HG02759 (cell line): ENCODE measurements around the gene LRRC72.
A peak's percentile ranks its signal among the peaks of the same experiment; 100 is the strongest.
"Not testable (repeated sequence)": the region's sequence is repeated elsewhere in the genome, so short reads cannot be mapped to it uniquely, and the experiment has no call there.

Source experiments
- ATAC-seq: cut with Tn5 transposase; IDR thresholded peaks from one replicate; pipeline ENCODE4 v1.9.1; 2021; ENCODE audit warnings: mild to moderate bottlenecking, moderate library complexity; ENCODE audit not compliant: unreplicated experiment

LRRC72 gene

DNA sequence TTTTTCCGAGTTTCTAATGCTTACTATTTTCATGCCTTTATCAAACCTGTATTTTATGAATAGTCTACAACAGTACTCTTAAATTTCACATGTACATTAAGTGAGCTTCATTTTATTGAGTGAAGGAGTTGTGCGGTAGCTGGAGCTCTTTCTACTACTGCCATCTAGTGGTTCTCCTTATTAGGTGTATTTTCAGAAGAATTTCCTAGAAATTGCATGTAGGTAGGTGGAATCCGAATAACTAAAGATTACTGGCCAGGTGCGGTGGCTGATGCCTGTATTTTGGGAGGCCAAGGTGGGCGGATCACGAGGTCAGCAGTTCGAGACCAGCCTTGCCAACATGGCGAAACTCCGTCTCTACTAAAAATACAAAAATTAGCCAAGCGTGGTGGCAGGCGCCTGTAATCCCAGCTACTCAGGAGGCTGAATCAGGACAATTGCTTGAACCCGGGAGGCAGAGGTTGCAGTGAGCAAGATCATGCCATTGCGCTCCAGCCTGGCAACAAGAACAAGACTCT lies 38.3 kb downstream of the LRRC72 start:
- ATAC-seq: peak; percentile 67

DNA sequence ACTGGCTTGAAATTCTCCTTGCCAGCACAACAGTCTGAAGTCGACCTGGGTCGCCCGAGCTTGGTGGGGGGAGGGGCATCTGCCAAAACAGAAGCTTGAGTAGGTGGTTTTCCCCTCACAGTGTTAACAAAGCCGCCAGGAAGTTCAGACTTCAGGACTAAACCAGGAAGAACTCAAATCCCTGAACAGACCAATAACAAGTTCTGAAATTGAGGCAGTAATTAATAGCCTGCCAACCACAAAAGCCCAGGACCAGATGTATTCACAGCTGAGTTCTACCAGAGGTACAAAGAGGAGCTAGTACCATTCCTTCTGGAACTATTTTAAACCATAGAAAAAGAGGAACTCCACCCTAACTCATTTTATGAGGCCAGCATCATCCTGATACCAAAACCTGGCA lies 45.3 kb downstream of the LRRC72 start:
- ATAC-seq: no peak

GRCh38 chr7:16579216-16579615 lies 52.6 kb downstream of the LRRC72 start:
- ATAC-seq: no peak

GRCh38 chr7:16581286-16581685 lies 54.7 kb downstream of the LRRC72 start:
- ATAC-seq: no peak

- ATAC-seq: no peak
Observed at GRCh38 chr7:16583834-16584233, 57.2 kb downstream of the LRRC72 start.

GRCh38 chr7:16585540-16585939 lies 58.9 kb downstream of the LRRC72 start:
- ATAC-seq: no peak

DNA sequence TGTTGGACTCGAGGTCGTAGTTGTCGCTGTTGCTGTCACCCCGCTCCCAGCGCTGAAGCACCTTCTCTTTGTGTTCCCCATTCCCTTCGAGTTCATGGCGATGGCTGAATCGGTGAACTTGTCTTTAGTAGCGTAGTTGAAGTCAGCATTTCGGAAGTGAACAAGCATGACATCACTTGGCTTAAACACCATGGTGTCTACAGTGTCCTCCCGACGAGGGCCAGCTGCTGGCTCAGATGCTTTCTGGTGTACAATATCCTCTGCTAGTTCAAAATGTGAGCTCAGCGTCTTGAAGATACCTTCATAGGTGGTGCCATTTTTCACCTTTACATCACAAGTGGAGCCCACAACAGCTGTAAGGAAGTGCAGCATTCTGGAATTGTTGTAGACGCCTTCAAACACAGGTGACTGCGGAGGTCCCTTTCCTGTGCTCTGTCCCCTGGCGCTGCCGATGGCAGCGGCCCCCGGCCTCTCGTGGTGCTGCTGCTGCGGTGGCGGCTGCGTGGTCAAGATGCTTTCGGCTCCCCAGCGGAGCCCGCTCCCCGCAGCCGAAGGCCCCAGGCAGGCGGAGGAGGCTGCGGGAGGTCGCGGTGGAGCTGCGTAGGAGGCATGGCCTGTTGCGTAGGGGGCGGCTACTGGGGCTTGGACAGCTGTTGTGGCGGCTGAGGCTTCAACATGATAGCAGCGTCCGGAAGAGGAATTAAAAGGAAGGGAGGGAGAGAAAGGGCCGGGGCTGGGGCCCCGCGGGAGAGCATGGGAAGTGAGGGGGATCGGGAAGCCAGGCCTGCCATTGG lies 59.7 kb downstream of the LRRC72 start:
- ATAC-seq: no peak

- ATAC-seq: no peak
Observed at GRCh38 chr7:16587129-16587528, 60.5 kb downstream of the LRRC72 start.

GRCh38 chr7:16587790-16588189 lies 61.2 kb downstream of the LRRC72 start:
- no peak for ATAC-seq

GRCh38 chr7:16589881-16590280 lies 63.3 kb downstream of the LRRC72 start:
- no peak for ATAC-seq

DNA sequence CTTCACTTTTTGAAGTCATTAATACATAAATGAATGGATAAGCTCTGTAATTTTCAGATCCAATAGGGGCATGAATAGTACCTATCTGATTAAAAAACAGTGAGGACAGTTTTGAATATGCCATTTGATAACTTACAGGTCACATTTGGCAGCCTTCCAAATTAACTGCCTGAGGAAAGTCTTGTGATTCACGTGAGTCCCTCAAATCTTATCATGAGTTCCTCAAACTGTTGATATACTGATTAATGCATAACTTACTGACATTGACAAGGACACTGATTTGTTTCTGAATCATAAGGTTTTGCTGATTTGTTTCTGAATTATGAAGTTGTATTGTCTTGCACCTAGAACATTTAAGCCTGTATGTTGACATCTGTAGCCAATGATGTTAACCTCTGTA lies 63.8 kb downstream of the LRRC72 start:
- no peak for ATAC-seq

DNA sequence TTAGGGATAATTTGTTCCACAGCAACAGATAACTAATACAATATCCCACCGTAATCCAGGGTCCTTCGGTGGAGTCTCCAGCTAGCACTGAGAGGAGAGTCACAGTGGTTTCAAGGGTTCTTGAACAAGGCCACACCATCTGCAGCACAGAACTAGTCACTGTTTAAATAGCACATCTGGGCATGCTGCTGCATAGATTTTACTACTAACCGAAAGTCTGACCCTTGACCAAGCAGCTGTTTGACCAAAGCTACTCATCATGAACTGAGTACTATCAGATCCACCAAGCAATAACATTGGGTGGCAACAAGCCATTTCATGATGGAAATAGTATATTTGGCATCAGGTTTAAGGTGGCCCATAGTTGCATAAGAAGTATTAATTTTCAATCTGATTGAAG lies 65.8 kb downstream of the LRRC72 start:
- ATAC-seq: no peak

DNA sequence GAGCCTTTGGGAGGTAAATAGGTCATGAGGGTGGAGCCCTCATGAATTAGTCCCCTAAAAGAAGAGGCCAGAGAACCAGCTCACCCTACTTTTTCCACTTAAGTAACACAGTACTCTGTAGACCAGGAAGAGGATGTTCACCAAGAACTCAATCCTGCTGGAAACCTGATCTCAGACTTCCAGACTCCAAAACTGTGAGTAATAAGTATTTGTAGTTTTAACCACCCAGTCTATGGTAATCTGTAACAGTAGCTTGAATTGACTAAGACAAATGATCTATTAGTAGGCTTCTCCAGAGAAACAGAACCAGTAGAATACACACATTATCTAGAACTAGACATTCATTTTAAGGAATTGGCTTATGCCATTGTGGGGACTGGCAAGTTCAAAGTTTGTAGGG lies 67.4 kb downstream of the LRRC72 start:
- ATAC-seq: no peak

DNA sequence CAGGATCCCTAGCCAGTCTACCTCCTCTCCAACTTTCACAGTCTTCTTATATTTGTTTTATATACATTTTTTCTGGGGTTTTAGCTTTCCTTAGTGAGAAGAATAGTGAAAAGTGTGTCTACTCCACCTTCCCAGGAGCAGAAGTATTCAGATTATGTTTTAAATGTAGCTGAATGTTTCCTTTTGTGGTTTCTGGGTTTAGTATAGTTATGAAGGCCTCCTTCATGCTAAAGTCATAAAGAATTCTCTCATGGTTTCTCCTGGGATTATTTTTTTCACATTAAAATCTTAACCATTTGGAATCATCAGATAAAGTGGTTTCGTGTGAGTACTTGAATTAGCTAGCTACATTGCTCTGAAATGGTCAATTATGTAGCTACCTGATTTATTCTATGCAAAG lies 68.1 kb downstream of the LRRC72 start:
- ATAC-seq: no peak

- ATAC-seq: not testable (repeated sequence)
Observed at GRCh38 chr7:16595596-16595995, 69.0 kb downstream of the LRRC72 start.

- ATAC-seq: no peak
Observed at GRCh38 chr7:16598015-16598414, 71.4 kb downstream of the LRRC72 start.

DNA sequence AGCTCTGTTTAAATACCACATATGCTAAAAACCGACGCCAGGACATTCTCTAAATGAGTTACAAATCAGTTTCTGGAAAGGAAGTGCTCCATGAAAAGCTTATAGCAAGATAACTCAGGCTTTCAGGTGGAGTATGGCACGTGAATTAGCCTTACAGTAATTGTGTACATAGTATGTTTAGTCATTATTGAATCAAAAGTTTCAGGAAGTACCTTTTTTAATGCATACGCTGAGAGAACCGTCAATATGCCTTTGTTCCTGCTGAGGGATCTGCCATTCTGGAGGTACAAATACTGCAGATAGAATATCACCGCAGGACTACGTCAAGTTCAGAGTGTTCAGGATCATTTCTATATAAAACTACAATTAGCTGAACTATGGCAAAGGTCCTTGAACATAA lies 73.2 kb downstream of the LRRC72 start:
- no peak for ATAC-seq

DNA sequence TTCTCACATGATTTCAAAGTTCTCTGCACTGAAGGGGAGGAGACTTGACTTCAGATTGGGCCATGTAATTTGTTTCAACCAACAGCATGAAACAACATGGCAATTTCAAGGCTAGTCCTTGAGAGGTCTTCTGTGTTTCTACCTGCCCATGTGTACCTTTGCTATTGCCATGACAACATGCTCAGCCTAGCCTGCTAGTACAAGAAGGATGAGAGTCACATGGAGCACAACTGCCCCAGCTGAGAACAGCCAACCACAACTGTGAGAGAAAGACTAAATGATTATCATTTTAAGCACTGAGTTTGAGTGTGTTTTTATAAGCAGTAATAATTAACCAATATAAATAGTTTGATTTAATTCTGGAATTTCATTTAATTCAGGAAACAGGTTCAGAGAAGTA lies 77.0 kb downstream of the LRRC72 start:
- ATAC-seq: no peak

GRCh38 chr7:16604054-16604453 lies 77.4 kb downstream of the LRRC72 start:
- ATAC-seq: no peak

GRCh38 chr7:16606704-16607103 lies 80.1 kb downstream of the LRRC72 start:
- no peak for ATAC-seq

DNA sequence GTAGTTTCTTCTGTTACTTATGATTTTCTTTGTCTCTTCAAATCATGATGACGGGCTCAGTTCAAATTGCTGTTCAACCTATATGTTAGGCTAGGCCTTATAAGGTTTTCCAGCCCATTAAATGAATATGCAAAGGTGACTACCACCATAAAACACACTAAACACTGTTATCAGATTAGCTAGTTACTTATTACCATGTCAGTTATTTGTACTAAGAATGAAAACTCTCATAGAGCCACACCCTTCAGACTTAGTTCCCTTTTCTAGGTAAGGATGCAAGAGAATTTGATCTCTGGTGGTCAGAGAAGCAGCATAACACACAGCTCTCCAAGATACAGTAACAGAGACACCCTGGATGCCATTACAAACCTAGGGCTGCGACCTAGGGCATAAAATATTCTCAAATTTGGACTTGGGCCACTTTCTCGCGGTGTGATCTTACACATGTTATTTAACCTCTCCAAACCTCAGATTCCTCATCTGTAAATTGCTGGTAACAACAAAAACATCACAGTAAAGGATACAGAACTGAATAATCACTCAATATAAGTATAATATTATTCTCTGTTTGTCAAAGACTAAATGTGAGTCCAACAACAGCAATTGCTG lies 83.3 kb downstream of the LRRC72 start:
- peak; percentile 89 for ATAC-seq

DNA sequence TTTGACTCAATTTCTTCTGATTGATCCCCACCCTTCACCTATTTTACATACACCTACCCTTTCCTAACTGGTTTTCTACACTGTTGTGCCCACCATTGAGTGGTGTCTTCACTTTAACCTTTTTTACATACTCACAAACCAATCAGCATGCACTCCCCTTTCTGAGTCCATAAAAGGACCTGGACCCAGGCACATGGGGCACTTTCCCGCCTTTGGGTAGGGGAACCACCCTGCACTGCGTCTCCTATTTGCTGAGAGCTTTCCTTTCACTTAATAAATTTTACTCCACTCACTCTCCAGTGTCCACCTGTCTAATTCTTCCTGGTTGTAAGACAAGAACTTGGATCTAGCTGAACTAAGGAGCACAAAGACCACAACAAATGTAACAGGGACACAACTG lies 85.1 kb downstream of the LRRC72 start:
- ATAC-seq: no peak
